ENCODE measurements around the gene CASZ1. TPM values are rescaled to one million over a fixed set of nuclear protein-coding genes. Genes with fewer than 3 reads are reported as not detected.

Gene CASZ1
- total and polyA plus RNA-seq, 9 of the 15 experiments (the other 6 are each of a cell fraction or from before 2014, with no cell fraction given) = 0.01 to 4.0 (median 0.76) TPM; not detected in 1

DNA sequence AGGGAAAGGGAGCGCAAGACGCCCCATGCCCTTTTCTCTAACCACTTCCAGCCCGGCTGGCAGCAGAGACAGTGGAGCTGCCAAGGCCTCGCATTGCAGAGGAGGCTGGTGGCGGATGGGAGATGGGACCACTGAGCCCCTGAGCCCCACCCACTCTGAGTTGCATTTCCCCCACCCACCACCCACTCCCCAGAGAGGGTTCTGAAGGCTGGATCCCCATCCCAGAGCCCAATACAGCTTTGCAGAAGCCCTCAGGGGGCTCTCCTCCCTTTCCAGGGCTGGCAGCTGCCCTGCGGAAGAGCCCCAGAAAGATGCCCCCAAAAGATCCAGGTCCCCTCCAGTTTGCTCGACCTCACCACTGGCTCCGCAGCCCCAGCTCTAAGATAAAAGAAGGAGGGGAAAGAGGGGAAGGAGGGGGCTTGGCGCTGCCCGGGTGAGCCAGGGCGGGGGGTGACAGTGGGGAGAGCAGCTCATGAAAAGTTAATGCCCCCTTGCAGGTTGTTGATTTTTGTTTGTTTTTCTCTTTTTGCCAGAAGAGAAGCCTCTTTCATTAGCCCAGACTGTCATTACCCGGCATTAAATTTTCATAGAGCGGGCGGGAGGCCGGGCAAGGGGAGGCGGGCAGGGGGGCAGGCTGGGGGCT, 38.4 kb upstream of the CASZ1 start:
- H3K9ac ChIP-seq (ENCODE audit: insufficient read depth in 1 of 2, low read depth in 2 of 2, low read length in 2 of 2) = no peak overlapping the region
- H3K27me3 ChIP-seq (ENCODE audit: control insufficient read depth in 2 of 2, insufficient read depth in 2 of 2, low read length in 2 of 2) = peaks cover 22 to 74% of the 10 kb centered on the region in 2 experiments
- no peaks in the 10 kb centered on the region for H3K9me1 ChIP-seq (ENCODE audit: control insufficient read depth, insufficient read depth, low read length)
- ChIA-PET POLR2A (interaction anchor here (0.6 to 0.7 kb wide), 2 partner anchors 8 to 20 kb away, joined by 3 read pairs; no protein-coding TSS in a partner anchor), CTCF (ENCODE audit: low intra/inter-chr PET ratio) (no interaction called here)
- no peaks in the 10 kb centered on the region for H3K79me2 ChIP-seq (ENCODE audit: control insufficient read depth, insufficient read depth, low read length)
- no peaks in the 10 kb centered on the region for H3K36me3 ChIP-seq (ENCODE audit: control insufficient read depth, insufficient read depth, low read length)
- H3K4me1 ChIP-seq (replicated peaks in 1 of 2; ENCODE audit: control insufficient read depth in 2 of 2, insufficient read depth in 2 of 2, low read length in 2 of 2) = peaks cover 0 to 11% of the 10 kb centered on the region in 2 experiments; a peak in 3 of 5 replicates
- FAIRE-seq = no peak
- 6% methylated on average over 15 of the region's 16 CpGs for WGBS (ENCODE audit: insufficient coverage, low coverage, missing lambda C conversion rate)
- no peak overlapping the region for H2AFZ ChIP-seq (ENCODE audit: low read depth, low read length)
- peaks cover 27% of the 10 kb centered on the region for H4K20me1 ChIP-seq (replicated peaks; ENCODE audit: control insufficient read depth, insufficient read depth, low read length)
- no peak overlapping the region for H3K27ac ChIP-seq (ENCODE audit: extremely low read depth, low read depth, low read length)
- intact Hi-C loops (cut with micrococcal nuclease) = no loop called here
- BruUV-seq (replicated peaks) = no TSS peak
- TF ChIP-seq MTA3 (IDR thresholded peaks at IDR 0.05; ENCODE audit: borderline replicate concordance) = no peak
- TF ChIP-seq, protein P1, sequence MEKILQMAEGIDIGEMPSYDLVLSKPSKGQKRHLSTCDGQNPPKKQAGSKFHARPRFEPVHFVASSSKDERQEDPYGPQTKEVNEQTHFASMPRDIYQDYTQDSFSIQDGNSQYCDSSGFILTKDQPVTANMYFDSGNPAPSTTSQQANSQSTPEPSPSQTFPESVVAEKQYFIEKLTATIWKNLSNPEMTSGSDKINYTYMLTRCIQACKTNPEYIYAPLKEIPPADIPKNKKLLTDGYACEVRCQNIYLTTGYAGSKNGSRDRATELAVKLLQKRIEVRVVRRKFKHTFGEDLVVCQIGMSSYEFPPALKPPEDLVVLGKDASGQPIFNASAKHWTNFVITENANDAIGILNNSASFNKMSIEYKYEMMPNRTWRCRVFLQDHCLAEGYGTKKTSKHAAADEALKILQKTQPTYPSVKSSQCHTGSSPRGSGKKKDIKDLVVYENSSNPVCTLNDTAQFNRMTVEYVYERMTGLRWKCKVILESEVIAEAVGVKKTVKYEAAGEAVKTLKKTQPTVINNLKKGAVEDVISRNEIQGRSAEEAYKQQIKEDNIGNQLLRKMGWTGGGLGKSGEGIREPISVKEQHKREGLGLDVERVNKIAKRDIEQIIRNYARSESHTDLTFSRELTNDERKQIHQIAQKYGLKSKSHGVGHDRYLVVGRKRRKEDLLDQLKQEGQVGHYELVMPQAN (IDR thresholded peaks at IDR 0.05; ENCODE audit: borderline replicate concordance) = no peak
- TF ChIP-seq HDGF (IDR thresholded peaks at IDR 0.05) = no peak
- TF ChIP-seq VEZF1 (CRISPR knock-in tag; IDR thresholded peaks at IDR 0.05) = no peak
- TF ChIP-seq CCNT2 (IDR thresholded peaks at IDR 0.05; ENCODE audit: borderline replicate concordance, extremely low read depth, insufficient read length, low read depth, low read length) = no peak
- no peak for TF ChIP-seq FOXJ3 (CRISPR knock-in tag; IDR thresholded peaks at IDR 0.05)
- no peak for DNase-seq (ENCODE audit: extremely low read depth in 1 of 4, low spot score in 3 of 4)
- no peak overlapping the region for H3K4me3 ChIP-seq
- no peaks in the 10 kb centered on the region for H3K9me3 ChIP-seq (replicated peaks; ENCODE audit: control insufficient read depth, insufficient read depth, low read depth, low read length)
- ATAC-seq = no peak
- in situ Hi-C loops (cut with MboI) = no loop called here
- H3K4me2 ChIP-seq (ENCODE audit: insufficient read depth, low read length) = no peak overlapping the region
